Measurements from ENCODE around the gene RAB5A.
"Not testable (repeated sequence)": the region's sequence is repeated elsewhere in the genome, so short reads cannot be mapped to it uniquely, and the experiment has no call there.

Gene RAB5A

DNA sequence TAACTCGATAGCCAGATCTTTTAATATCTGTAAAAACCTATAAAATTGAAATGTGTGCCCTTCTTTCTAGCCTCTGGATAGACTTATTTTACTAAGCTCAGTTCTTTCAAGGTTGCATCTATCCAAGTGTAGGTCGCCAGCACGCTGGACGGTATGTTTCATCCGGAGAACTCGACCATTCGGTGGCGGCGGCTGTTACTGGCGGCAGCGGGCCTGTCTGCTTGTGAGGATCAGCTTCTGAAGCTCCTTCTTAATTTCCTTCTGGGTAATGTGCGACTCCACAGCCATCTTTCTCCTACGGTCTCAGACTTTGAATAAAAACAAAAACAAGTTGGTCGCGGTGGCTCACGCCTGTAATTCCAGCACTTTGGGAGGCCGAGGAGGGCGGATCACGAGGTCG lies 61.1 kb downstream of the RAB5A start:
- TF ChIP-seq TAF1 (IDR thresholded peaks at IDR 0.05; ENCODE audit: borderline replicate concordance, low read depth, low read length): no peak
- no peak for FAIRE-seq
- no peak for DNase-seq (ENCODE audit: insufficient read length)

DNA sequence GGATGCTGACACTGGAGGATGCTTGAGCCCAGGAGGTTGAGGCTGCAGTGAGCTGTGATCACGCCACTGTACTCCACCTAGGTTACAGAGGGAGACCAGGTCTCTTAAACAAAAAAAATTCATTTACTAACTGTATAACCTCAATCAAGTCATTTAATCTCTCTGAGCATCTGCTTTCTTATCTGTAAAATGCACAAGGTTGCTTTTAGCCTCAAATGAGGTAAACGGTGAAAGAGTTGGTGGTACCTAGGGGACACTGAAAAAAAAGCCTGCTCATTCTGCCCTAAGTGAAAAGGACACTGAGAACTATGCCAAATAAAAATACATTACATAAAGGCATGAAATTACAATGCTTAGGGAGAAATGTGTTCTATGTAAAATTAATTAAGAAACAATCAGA lies 61.7 kb downstream of the RAB5A start:
- TF ChIP-seq POLR2AphosphoS5 (IDR thresholded peaks at IDR 0.05; ENCODE audit: low read depth, low read length): no peak
- no peak for TF ChIP-seq TAF1 (IDR thresholded peaks at IDR 0.05; ENCODE audit: borderline replicate concordance, low read depth, low read length)
- TF ChIP-seq POLR2A (IDR thresholded peaks at IDR 0.05; ENCODE audit: low read depth, low read length): no peak
- no peak for FAIRE-seq

DNA sequence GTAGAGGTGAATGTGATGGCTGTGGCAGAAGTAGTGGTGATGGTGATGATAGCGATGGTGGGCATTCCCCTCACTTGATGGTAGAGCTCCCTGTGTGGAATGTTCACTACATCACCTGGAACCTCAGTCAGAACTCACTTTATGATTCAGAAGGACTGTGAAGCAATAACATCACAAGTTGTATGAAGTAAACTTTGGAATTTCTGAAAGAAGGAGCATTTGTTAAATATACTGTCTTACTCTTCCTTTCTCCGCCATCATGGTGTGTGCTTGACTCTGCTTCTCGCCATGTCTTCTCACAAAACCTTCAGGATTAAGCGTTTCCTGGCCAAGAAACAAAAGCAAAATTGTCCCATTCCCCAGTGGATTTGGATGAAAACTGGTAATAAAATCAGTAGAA lies 65.3 kb downstream of the RAB5A start, which contains the start of gene PP2D1:
PP2D1 (minus strand) TSS at position 101 of the 400 bp plus-strand sequence. CDS start 192 bp downstream, outside the sequence.
- no peak for FAIRE-seq
- no peak for TF ChIP-seq POLR2A (IDR thresholded peaks at IDR 0.05; ENCODE audit: low read depth, low read length)
- TF ChIP-seq POLR2AphosphoS5 (IDR thresholded peaks at IDR 0.05; ENCODE audit: low read depth, low read length): no peak
- TF ChIP-seq TAF1 (IDR thresholded peaks at IDR 0.05; ENCODE audit: borderline replicate concordance, low read depth, low read length): no peak

More for the DNA sequence above, 61.7 kb downstream of the RAB5A start:
- no peak for DNase-seq (ENCODE audit: insufficient read length)

DNA sequence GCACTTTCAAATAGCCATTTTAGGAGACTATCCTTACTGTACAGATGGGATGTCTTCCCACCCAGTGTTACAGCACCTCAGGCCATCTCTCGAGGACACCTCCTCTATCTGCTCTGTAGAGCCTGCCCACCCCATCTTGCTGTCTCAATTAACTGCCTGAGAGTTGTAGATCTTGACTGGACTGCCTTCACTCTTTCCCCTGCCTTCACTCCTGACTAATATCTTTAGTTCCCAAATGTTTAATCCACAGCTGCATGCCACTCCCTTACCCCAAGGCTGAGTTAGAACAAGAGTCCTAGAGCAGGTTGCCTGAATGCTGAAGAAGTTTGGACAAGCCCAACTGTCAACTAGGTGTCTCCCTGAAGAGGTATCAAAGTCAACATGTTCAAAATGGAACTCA lies 66.5 kb downstream of the RAB5A start:
- no peak for FAIRE-seq

More for the DNA sequence above, 65.3 kb downstream of the RAB5A start, which contains the start of gene PP2D1:
- DNase-seq (ENCODE audit: insufficient read length): no peak

DNA sequence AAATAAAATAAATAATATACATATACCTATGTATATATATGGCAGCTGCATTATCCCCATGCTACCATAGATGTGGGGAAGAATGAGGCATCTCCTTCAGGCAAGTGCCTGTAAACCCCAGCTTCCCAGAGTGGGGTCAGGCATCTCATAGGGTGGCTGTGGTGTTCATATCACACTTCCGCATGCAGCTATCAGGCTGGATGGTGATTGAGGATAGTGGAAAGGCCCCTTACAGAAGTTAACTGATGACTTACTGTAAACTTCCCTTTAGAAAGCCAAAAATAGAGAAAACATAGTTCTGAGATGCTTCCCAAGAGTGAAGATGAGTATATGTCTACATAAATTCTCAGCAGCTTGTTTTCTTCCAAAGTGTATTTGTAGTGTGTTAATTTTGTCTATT lies 68.6 kb downstream of the RAB5A start:
- FAIRE-seq (no peak), DNase-seq (ENCODE audit: insufficient read length) (no peak)
- TF ChIP-seq TAF1 (IDR thresholded peaks at IDR 0.05; ENCODE audit: borderline replicate concordance, low read depth, low read length): no peak
- no peak for TF ChIP-seq POLR2AphosphoS5 (IDR thresholded peaks at IDR 0.05; ENCODE audit: low read depth, low read length)
- TF ChIP-seq POLR2A (IDR thresholded peaks at IDR 0.05; ENCODE audit: low read depth, low read length): no peak

More for the DNA sequence above, 66.5 kb downstream of the RAB5A start:
- no peak for TF ChIP-seq TAF1 (IDR thresholded peaks at IDR 0.05; ENCODE audit: borderline replicate concordance, low read depth, low read length)
- no peak for DNase-seq (ENCODE audit: insufficient read length)

DNA sequence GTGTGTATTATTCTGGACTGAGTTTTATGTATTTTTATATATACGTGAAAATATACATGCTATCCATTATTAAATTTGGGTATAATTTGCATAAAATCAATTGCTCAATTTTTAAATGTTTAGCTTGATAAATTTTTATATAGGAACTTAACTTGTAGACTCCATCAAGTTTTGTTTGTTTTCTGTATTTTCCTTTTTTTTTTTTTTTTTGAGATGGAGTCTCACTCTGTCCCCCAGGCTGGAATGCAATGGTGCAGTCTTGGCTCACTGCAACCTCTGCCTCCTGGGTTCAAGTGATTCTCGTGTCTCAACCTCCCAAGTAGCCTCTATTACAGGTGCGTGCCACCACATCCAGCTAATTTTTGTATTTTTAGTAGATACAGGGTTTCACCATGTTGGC lies 69.2 kb downstream of the RAB5A start:
- FAIRE-seq; DNase-seq (ENCODE audit: insufficient read length): not testable (repeated sequence)

DNA sequence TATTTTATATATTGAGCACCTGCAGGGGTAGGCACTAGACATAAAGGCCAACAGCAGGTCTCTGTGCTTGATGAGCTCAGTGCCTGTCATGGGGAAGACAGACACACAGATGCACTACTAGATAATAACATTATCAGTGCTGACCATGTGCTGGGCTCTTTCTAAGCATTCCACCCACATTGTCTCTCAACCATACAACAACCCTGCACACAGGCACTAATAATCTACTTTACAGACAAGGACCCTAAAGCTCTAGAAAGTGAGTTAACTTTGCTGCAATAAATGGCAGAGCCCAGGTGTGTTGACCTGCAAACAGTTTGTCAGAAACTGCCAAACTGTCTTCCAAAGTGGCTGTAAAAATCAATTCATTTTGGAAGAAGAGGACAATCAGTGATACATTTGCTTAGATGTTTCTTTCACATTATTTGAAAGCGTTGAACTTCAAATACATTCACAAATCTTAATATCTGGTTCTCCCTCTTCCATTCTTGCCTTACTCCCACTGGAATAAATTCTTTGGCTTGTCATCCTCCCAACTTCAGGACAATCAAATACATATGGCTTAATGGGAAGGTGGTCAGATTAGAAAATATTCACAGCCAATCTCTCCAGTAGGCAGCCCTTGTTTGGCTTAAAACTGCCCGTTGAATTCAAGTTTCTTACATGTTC lies 76.2 kb downstream of the RAB5A start:
- DNase-seq (ENCODE audit: insufficient read length): no peak
- no peak for FAIRE-seq
- TF ChIP-seq POLR2AphosphoS5 (IDR thresholded peaks at IDR 0.05; ENCODE audit: low read depth, low read length) (no peak), TAF1 (IDR thresholded peaks at IDR 0.05; ENCODE audit: borderline replicate concordance, low read depth, low read length) (no peak), POLR2A (IDR thresholded peaks at IDR 0.05; ENCODE audit: low read depth, low read length) (no peak)

DNA sequence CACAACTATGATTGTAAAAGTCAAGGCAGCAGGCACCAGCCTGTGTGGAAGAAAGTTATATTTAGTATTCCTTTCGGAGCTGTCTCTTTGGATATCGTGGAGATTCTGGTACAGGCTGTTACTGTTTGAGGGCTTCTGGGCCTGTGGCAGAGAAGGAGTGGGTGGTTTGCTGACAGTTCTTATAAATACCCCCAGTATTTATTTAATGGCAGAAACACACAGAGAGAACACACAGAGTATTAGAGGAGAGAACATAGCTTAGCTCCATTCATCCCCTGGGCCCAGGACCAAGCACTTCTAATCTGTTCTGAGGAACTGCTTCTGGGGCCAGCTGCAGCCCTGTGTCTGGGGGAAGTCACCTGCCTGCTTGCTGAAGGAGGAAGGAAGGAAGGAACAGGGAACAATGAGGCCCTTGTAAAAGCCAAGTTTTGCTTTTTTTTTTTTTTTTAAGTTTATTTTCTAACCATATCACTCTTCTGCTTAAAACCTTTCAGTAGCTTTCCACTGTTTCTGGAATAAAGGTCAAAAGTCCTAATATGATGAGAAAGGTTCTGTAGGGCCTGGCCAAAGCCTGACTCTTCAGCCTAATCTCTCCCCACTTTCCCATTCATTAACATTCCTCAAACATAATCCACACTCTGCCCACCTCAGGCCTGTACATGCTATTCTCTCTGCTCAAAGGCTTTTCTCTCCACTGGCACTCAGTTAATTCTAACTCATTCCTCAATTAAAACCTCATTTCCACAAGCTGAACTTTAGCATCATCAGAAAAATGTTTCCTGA lies 76.9 kb downstream of the RAB5A start:
- no peak for TF ChIP-seq POLR2AphosphoS5 (IDR thresholded peaks at IDR 0.05; ENCODE audit: low read depth, low read length)
- no peak for FAIRE-seq
- DNase-seq (ENCODE audit: insufficient read length): no peak

DNA sequence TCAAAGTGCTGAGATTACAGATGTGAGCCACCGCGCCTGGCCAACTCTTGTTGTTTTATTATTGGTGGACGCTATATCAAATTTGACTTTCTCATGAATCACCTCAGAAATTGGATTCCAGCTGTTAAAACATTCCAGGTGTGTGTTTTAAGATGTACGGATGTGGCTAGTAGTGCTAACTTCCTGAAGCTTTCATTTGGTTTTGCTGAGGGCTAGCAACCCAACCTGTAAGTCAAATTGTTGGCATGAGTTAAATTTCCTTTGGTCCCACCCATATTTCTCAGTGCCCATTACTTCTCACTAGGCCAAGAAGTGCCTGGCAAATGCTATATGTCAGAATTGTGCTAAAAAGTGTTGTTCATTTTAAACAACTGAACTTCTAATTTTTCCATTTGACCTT lies 80.2 kb downstream of the RAB5A start:
- FAIRE-seq: no peak
- TF ChIP-seq TAF1 (IDR thresholded peaks at IDR 0.05; ENCODE audit: borderline replicate concordance, low read depth, low read length) (no peak), POLR2A (IDR thresholded peaks at IDR 0.05; ENCODE audit: low read depth, low read length) (no peak), POLR2AphosphoS5 (IDR thresholded peaks at IDR 0.05; ENCODE audit: low read depth, low read length) (no peak)
- DNase-seq (ENCODE audit: insufficient read length): no peak

DNA sequence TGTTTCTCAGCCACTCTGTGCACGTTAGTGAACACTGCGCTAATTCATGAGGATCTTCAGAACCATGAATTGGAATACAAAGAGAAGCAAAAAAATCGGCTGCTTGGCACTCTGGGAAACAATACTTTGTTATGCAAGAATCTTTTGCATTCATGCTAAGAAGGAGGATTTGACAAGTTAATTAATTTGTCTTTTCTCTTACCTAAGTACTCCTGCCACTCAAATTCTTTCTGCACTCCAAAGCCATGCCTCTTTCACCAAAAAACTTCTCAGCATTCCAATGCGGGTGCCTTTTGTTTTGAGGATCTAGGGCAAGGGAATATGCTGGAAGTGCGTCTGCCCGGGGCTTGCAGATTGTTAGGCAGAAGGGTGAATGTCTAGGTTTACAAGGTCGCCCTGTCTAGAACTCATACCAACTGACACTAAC lies 82.0 kb downstream of the RAB5A start:
- no peak for DNase-seq (ENCODE audit: insufficient read length)
- no peak for FAIRE-seq
- TF ChIP-seq TAF1 (IDR thresholded peaks at IDR 0.05; ENCODE audit: borderline replicate concordance, low read depth, low read length): no peak
- no peak for TF ChIP-seq POLR2AphosphoS5 (IDR thresholded peaks at IDR 0.05; ENCODE audit: low read depth, low read length)
- TF ChIP-seq POLR2A (IDR thresholded peaks at IDR 0.05; ENCODE audit: low read depth, low read length): no peak

DNA sequence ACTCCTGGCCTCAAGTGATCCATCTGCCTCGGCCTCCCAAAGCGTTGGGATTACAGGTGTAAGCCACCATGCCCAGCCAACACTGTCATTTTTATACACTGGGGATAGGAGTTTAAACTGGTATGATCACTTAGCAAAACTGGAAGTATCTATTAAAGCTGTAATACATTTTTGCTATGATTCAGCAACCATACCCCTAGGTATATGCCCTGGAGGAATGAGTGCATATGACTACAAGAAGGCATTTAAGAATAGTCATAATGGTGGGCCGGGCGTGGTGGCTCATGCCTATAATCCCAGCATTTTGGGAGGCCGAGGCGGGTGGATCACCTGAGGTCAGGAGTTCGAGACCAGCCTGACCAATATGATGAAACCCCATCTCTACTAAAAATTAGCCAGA lies 85.0 kb downstream of the RAB5A start:
- not testable (repeated sequence) for FAIRE-seq

More for the DNA sequence above, 85.0 kb downstream of the RAB5A start:
- DNase-seq (ENCODE audit: insufficient read length): not testable (repeated sequence)
